Stimulated activated CD4-positive, alpha-beta T cell treated with anti-CD3 and anti-CD28 coated beads, Interleukin-15, amount 100 ng/mL, for 1 hour (primary cell): ENCODE results near the gene CIBAR2.
"Not testable (repeated sequence)": the region's sequence is repeated elsewhere in the genome, so short reads cannot be mapped to it uniquely, and the experiment has no call there.

Experiments
- DNase-seq, 2 donors: peaks; one replicate each; pipeline ENCODE4 v3.0.0-alpha.2; 2020; ENCODE audit warnings: low read depth in 1 of 2, low spot score in 1 of 2

Gene CIBAR2

GRCh38 chr16:85128079-85128837 is 16.0 kb upstream of the CIBAR2 start:
- DNase-seq: no peak

DNA sequence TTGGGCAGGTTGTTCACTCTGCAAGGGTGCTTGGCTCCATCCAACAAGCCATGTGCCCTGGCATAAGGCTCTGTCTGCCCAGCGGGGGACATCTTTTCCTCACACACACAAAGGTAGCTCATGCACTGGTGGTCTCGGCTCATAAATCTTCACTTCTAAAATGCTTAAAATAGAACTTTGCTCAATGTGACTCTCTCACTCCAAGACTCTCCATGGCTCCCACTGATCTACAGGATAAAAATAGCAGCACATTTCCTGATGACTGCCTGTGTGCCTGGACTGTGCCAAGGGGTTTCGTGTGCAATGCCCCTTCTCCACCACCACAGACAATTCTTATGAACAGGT is 15.1 kb upstream of the CIBAR2 start:
- DNase-seq: no peak

- peak in 1 of 2 donors; percentile 24 for DNase-seq
These were observed 14.6 kb upstream of the CIBAR2 start for GRCh38 chr16:85126705-85127378.

GRCh38 chr16:85126394-85126704 is 14.1 kb upstream of the CIBAR2 start:
- no peak for DNase-seq

DNA sequence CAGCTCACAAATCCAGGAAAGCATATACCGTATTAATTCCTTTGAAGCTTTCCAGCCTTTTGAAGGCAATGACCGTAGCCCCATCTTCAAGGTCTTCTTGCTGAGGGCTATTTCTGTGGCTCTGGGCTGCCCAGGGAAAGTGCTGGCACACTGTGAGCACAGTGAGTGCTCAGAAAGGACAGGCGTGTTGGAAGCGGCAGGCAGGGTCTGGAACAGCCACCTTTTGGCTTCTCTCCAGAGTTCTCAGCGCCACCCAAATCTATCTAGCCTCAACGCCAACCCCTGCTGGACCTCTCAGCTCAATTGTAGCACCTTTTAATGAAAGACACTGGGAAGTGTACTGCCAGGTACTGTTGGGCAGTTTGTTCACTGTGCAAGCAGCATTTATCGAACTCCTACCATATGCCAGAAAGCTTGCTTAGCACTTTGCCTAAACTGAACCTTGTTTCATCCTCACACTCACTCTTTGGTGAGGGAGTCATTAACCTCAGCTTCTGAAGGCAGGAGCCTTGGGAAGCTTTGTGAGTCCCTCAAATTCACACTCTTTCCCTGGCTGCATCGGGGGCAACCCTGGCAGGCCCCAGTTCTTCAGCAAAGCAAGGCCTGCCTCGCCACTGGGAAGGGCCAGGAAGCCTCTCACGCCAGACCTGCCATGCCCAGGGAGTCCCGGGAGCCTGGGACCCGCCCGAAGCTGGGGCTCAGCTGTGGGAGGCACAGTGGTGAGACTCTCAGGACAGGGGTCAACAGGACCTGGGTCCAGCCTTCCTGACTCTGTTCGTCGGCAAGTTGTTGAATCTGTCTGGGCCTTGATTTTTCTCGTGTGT is 13.5 kb upstream of the CIBAR2 start:
- DNase-seq: no peak

DNA sequence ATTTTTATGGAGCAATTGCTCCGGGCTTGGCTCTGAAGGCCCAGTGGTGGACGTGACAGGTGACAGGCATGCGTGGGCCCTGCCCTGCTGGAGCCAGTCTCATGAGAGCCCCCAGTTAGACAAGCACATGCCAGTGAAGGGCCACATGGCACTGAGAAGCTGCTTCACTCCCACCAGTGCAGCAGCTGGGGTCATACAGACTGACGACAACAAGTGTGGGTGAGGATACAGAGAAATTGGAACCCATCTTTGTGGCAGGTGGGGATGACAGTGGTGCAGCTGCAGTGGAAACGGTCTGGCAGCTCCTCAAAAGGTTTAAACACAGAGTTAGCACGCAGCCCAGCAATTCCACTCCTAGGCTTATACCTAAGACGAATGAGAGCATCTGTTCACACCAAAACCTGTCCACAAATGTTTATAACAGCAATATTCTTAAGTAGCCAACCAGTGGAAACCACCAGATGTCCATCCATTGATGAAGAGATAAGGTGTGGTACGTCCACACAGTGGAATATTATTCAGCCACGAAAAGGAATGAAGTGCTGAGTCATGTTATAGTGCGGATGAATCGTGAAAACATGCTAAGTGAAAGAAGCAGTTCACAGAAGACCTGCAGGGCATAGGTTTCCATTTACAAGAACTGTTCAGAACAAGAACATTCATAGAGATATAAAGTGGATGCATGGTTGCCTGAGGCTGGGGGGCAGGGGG is 12.5 kb upstream of the CIBAR2 start:
- DNase-seq: no peak

GRCh38 chr16:85123891-85124635 is 11.8 kb upstream of the CIBAR2 start:
- no peak for DNase-seq

DNA sequence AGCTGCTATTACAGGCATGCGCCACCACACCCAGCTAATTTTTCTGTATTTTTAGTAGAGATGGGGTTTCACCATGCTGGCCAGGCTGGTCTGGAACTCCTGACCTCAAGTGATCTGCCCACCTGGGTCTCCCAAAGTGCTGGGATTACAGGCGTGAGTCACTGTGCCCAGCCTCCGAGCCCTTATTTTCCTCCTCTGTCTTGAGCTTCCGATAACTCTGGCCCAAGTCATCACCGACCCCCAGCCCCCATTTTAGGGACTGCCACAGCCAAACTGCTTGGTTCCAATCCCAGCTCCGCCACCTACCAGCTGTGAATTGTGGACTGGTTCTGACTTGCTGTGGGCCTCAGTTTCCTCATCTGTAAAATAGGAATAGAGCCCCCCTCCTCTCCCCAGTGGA is 11.2 kb upstream of the CIBAR2 start:
- DNase-seq: not testable (repeated sequence)

DNA sequence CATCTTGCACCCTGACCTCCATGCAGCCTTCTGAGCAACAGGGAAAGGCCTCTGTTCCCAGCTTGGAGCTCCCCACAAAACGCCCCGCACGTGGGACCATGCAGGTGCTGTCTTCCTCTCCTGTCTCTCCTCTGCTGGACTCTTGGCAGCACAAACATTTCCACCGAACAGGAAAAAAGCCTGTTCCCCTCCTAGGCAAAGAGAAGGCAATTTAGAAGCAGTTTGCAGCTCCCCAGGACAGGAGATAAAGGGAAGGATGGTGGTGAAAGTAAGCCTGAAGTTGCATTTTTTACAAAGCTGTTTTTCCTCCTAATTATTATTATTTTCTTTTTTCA is 7.7 kb upstream of the CIBAR2 start:
- no peak for DNase-seq

- no peak for DNase-seq
These were observed 5.1 kb upstream of the CIBAR2 start for GRCh38 chr16:85117418-85117817.

- peak; percentile 52 to 76 for DNase-seq
These were observed 2.8 kb upstream of the CIBAR2 start for GRCh38 chr16:85114909-85115567.

DNA sequence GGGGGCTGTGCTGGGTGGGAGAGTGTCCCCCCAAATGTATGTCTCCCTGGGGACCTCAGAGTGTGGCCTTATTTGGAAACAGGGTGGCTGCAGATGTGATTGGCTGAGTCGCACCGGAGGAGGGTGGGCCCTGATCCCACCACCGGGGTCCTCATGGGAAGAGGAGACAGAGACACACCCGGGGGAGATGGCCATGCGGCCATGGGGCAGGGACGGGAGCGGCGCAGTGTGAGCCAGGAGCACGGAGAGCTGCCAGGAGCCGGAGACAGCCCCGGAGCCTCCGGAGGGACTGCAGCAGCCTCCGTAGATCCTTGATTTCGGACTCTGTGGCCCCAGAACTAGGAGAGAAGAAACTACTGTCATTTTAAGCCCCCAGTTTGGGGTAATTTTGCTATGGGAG is 1.6 kb upstream of the CIBAR2 start:
- DNase-seq: no peak

GRCh38 chr16:85113168-85113733 is 979 bp upstream of the CIBAR2 start:
- DNase-seq: no peak

DNA sequence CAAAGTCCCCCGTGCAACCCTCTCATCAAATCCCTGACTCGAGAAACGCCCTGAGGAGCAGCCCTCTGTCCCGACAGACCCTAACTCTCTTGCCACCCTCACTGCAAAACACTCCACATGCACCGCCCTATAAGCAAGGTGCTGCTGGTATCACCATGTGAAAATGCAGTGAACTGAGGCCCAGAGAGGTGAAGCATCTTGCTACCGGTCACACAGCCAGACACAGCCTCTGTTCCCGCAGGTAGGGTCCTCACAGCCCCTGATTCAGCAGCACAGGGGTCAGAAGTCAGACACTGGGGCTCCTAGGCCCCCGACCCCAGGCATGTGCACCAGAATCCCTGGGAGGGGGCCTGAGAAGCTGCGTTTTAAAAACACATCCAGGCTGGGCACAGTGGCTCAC is 1.1 kb downstream of the CIBAR2 start:
- no peak for DNase-seq

DNA sequence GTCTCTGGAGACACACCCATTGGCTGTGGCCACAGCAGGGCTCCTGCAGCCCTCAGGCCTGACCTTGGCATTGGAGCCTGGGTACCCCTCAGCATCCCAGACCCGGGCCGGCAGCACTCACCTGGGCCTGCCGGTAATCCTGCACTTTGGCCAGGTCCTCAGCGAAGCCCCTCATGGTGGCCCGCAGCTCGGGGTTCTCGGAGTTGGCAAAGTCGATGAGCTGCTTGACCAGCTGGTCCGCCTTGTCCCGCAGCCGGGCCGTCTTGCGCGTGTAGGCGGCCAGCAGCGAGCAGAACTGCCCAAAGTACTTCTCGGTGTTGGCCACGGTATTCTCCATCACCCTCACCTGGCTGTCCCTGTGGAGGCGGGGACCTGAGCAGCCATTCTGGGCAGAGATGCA is 2.2 kb downstream of the CIBAR2 start:
- DNase-seq: no peak

DNA sequence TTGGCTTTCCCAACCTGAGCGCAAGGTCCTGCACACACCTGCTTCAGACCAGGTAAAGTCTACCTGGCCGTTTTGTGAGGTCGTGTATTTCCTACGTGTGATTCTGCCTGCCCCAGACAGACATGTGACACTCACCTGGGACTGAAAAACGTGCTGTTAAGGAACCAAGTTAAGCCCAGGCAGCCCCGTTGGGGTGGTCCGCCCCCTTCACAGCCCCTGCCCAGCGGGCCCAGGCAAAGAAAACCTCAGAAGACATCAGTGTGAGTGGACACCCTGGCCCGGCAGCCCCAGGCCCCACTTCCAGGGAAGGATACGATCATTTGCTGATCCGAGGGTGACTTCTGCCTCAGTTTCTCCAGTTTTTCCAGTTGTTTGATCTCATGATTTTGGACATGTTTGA is 4.7 kb downstream of the CIBAR2 start:
- DNase-seq: no peak

DNA sequence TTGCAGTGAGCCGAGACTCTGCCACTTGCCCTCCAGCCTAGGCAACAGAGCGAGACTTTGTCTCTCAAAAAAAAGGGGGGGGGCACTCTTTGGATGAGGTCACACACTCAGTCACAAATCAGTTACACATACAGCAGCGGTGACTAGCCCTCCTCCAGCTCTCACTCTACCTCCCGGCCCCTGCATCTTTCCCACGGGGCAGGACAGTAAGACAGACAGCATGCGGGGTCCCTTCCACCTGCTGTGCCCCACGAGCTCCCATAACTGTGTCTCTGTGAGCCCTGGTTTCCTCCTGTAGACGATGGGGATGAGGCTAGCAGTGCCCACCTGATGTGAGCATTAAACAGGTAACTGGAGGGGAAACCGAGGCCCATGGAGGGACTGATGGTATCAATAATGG is 5.2 kb downstream of the CIBAR2 start:
- DNase-seq: no peak

DNA sequence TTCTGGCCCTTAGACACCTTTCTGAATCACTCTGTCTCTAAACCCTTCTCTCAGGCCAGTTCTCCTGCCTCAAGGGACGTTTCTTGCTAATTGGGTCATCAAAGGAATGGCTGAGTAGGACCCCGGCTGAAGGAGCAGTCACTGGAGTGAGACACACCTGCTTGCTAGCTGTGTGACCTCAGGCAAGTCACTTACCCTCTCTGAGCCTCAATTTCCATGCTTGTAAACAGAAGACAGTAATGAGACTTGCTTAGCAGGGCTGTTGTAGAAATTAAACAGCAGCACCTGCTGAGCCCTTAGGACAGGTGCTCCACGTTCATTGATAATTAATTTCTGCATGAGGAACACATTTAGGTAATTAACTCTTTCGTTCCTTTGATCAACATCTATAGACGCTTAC is 6.8 kb downstream of the CIBAR2 start:
- DNase-seq: no peak

DNA sequence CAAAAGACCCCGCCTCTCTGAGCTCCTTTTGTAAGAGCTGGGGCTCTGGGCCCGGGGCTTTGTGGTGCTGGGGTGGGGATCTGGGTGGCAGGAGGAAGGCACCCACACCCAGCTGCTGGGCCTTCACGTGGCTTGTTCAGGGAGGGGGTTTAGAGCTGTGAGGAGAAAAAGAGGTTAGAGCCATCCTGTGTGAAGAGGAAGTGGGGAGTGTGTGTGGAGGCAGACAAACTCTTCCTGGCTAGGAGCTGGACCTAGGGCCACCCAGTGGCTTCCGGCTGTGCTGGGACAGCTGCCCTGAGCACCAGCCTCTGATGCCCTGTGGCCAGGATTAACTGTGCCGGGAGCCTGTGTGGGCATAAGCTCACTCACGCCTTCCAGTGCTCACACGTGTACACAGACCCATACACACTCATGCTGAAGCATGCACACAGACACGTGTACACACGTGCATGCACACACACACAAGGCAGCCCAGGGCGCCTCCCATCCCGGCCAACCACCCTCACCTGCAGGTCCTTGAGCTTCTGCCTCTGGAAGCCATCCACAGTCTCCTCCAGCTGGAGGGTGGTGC is 7.4 kb downstream of the CIBAR2 start:
- DNase-seq: no peak

- DNase-seq: no peak
These were observed 8.1 kb downstream of the CIBAR2 start for GRCh38 chr16:85104147-85104546.
